ENCODE measurements around the gene PRM1. TPM values are rescaled to one million over a fixed set of nuclear protein-coding genes. Genes with fewer than 3 reads are reported as not detected.

PRM1 gene
- total and polyA plus RNA-seq, 2 experiments from 2014 or later: not detected

DNA sequence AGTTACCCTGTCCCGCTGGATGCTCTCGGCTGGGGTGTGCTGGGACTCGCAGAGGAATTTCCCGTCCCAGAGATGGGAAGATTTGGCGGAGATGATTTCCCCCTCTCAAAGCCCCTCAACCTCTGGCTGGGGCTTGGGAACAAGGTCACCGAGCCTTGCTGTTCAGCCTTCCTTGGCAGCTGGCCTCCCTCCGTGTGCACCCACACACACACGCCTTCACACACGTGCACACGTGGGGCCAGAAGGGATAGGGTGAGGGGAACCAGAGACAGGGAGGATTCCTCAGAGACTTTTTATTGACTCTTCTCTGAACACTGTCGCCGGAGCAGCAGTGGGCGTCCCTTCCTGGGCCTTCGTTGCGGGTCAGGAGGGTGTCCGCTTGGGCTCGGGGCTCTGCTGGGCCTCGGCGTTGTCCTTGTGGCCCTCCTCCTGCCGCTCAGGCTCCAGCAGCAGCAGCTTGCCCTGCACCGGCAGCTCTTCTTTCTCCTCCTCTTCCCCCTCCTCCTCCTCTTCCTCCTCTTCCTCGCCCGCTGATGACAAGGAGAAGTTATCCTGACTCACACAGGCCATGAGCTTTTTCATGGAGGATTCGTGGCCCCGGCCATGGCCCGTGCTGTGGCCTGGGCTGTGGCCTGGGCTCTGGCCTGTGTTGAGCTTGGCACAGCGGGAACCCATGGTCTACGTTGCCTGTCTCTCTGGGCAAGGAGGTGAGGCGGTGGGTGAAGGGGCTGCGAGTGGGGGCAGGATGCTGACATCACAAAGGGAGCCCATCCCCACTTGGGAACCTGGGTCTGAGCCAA, 8.0 kb downstream of the PRM1 start, which contains the start of gene PRM3:
TSS of gene PRM3 (minus strand) at position 709 of the 800 bp plus-strand sequence. CDS start at position 675, 34 bp downstream.
- H3K27ac ChIP-seq: peak within 1 kb of the TSS; percentile 80
- 73% methylated on average over 30 of the region's 30 CpGs for WGBS (ENCODE audit: low lambda C conversion rate, missing lambda C conversion rate)
- H3K9me3 ChIP-seq (ENCODE audit: low read depth): no peaks in the 10 kb centered on the region
- no peaks in the 10 kb centered on the region for H4K20me1 ChIP-seq (ENCODE audit: insufficient read depth, poor library complexity, severe bottlenecking)
- no peaks in the 10 kb centered on the region for H3K27me3 ChIP-seq
- no peak within 1 kb of the TSS for H3K4me3 ChIP-seq
- no peaks in the 10 kb centered on the region for H3K9me2 ChIP-seq (replicated peaks; ENCODE audit: insufficient read depth)
- no peaks in the 10 kb centered on the region for H3K79me2 ChIP-seq
- TF ChIP-seq EZH2phosphoT487 (IDR thresholded peaks at IDR 0.05; ENCODE audit: low read depth, severe bottlenecking, unreplicated experiment): no peak
- TF ChIP-seq, protein P1, sequence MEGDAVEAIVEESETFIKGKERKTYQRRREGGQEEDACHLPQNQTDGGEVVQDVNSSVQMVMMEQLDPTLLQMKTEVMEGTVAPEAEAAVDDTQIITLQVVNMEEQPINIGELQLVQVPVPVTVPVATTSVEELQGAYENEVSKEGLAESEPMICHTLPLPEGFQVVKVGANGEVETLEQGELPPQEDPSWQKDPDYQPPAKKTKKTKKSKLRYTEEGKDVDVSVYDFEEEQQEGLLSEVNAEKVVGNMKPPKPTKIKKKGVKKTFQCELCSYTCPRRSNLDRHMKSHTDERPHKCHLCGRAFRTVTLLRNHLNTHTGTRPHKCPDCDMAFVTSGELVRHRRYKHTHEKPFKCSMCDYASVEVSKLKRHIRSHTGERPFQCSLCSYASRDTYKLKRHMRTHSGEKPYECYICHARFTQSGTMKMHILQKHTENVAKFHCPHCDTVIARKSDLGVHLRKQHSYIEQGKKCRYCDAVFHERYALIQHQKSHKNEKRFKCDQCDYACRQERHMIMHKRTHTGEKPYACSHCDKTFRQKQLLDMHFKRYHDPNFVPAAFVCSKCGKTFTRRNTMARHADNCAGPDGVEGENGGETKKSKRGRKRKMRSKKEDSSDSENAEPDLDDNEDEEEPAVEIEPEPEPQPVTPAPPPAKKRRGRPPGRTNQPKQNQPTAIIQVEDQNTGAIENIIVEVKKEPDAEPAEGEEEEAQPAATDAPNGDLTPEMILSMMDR (IDR thresholded peaks at IDR 0.05; ENCODE audit: poor library complexity): no peak
- TF ChIP-seq EZH2 (IDR thresholded peaks at IDR 0.05; ENCODE audit: borderline replicate concordance): no peak
- no peak for DNase-seq (ENCODE audit: low spot score)
- peaks cover 10% of the 10 kb centered on the region for H3K4me1 ChIP-seq (ENCODE audit: insufficient read depth)
- no peak within 1 kb of the TSS for H2AFZ ChIP-seq
- H3K4me2 ChIP-seq: no peak within 1 kb of the TSS
- H3K36me3 ChIP-seq (replicated peaks; ENCODE audit: insufficient read depth, low read depth): no peaks in the 10 kb centered on the region

DNA sequence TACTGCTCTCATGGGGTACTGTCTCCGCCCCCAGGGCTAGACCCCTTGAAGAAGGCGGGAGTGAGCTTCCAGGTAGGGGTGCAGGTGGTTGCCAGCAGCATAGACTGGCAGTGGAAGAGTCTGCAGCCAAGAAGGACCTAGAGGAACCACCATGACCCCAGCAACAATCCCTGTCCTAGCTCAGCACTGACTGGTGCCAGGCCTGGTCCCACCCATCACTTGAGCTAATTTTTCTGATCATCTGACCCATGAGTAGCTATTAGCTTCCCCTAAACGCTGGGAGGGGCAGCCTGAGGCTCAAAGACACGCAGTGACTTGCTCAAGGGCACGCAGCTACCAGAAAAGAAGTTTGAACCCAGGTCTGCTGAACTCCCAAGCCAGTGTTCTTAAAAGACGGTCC, 8.6 kb downstream of the PRM1 start:
- TF ChIP-seq EZH2 (IDR thresholded peaks at IDR 0.05; ENCODE audit: borderline replicate concordance) (no peak), EZH2phosphoT487 (IDR thresholded peaks at IDR 0.05; ENCODE audit: low read depth, severe bottlenecking, unreplicated experiment) (no peak)
- TF ChIP-seq, protein P1 (IDR thresholded peaks at IDR 0.05; ENCODE audit: poor library complexity): no peak
- Histone ChIP-seq H2AFZ (no peak overlapping the region), H4K20me1 (ENCODE audit: insufficient read depth, poor library complexity, severe bottlenecking) (no peaks in the 10 kb centered on the region), H3K4me2 (no peak overlapping the region), H3K4me3 (no peak overlapping the region), H3K4me1 (ENCODE audit: insufficient read depth) (peaks cover 10% of the 10 kb centered on the region), H3K9me3 (ENCODE audit: low read depth) (no peaks in the 10 kb centered on the region), H3K27ac (no peak overlapping the region), H3K79me2 (no peaks in the 10 kb centered on the region), H3K9me2 (replicated peaks; ENCODE audit: insufficient read depth) (no peaks in the 10 kb centered on the region), H3K36me3 (replicated peaks; ENCODE audit: insufficient read depth, low read depth) (no peaks in the 10 kb centered on the region), H3K27me3 (no peaks in the 10 kb centered on the region)
- WGBS (ENCODE audit: low lambda C conversion rate, missing lambda C conversion rate): 88% methylated on average over 6 of the region's 6 CpGs
- DNase-seq (ENCODE audit: low spot score): no peak

DNA sequence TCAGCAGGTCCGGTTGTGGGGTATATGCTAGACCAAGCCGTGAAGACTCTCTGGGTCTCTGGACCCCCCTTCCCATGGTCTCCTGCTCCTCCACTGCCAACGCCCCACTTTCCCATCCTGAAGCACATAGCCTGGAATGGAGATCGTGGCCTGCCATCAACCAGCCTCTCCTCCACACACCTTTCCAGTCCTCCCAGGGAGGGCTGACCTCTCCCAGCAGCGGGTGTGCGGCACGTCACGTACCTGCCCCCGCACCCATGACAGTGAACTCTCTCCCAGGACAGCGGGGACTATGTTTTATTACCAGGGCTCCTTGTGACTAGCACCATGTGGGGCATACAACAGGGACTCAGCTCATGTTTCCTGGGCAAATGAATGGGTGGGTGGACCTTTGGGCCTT, 9.5 kb downstream of the PRM1 start:
- no peak for TF ChIP-seq EZH2phosphoT487 (IDR thresholded peaks at IDR 0.05; ENCODE audit: low read depth, severe bottlenecking, unreplicated experiment)
- TF ChIP-seq, protein P1 (IDR thresholded peaks at IDR 0.05; ENCODE audit: poor library complexity): no peak
- TF ChIP-seq EZH2 (IDR thresholded peaks at IDR 0.05; ENCODE audit: borderline replicate concordance): no peak
- no peaks in the 10 kb centered on the region for H3K9me3 ChIP-seq (ENCODE audit: low read depth)
- H3K9me2 ChIP-seq (replicated peaks; ENCODE audit: insufficient read depth): no peaks in the 10 kb centered on the region
- no peaks in the 10 kb centered on the region for H3K36me3 ChIP-seq (replicated peaks; ENCODE audit: insufficient read depth, low read depth)
- no peaks in the 10 kb centered on the region for H3K79me2 ChIP-seq
- H3K4me2 ChIP-seq: no peak overlapping the region
- peaks cover 10% of the 10 kb centered on the region for H3K4me1 ChIP-seq (ENCODE audit: insufficient read depth)
- no peak for DNase-seq (ENCODE audit: low spot score)
- no peaks in the 10 kb centered on the region for H4K20me1 ChIP-seq (ENCODE audit: insufficient read depth, poor library complexity, severe bottlenecking)
- H3K27me3 ChIP-seq: no peaks in the 10 kb centered on the region
- WGBS (ENCODE audit: low lambda C conversion rate, missing lambda C conversion rate): 97% methylated on average over 10 of the region's 10 CpGs
- H2AFZ ChIP-seq: no peak overlapping the region
- H3K4me3 ChIP-seq: no peak overlapping the region
- H3K27ac ChIP-seq: no peak overlapping the region

Data from hepatocyte (in vitro differentiated cells).